Right renal cortex interstitium (tissue), 3 donors: ENCODE data around the gene TMED1. TPM values are rescaled to one million over a fixed set of nuclear protein-coding genes. Genes with fewer than 3 reads are reported as not detected.

Experiments used
- DNase-seq, 3 donors: peaks; one replicate each; pipeline ENCODE4 v3.0.0-alpha.2; 2013; ENCODE audit warnings: low read depth in 3 of 3, low spot score in 2 of 3
- polyA plus RNA-seq, 3 donors: library from polyadenylated mRNA; unstranded; fragments of 120-200 nt; gene quantifications; one replicate each; pipeline ENCODE4 v1.2.1, GENCODE V29; 2013; ENCODE audit not compliant: insufficient read length in 3 of 3

TMED1 gene
- polyA plus RNA-seq, 3 donors, result 55.6 to 60.8 (median 56.9) TPM

GRCh38 chr19:10835089-10835753 lies 791 bp downstream of the TMED1 start:
- DNase-seq, result no peak

- DNase-seq, result no peak
Observed at GRCh38 chr19:10832939-10833296, 3.1 kb downstream of the TMED1 start.

- no peak for DNase-seq
Observed at GRCh38 chr19:10831987-10832938, 3.7 kb downstream of the TMED1 start.

- DNase-seq, result no peak
Observed at GRCh38 chr19:10830931-10831779, 4.9 kb downstream of the TMED1 start.

- no peak for DNase-seq
Observed at GRCh38 chr19:10830370-10830769, 5.6 kb downstream of the TMED1 start.

GRCh38 chr19:10829967-10830366 lies 6.0 kb downstream of the TMED1 start:
- DNase-seq, result no peak

- DNase-seq, result no peak
Observed at GRCh38 chr19:10828981-10829821, 6.8 kb downstream of the TMED1 start.

GRCh38 chr19:10826846-10827245 lies 9.2 kb downstream of the TMED1 start:
- no peak for DNase-seq

- DNase-seq, result no peak
Observed at GRCh38 chr19:10826231-10826630, 9.8 kb downstream of the TMED1 start.

- DNase-seq, result no peak
Observed at GRCh38 chr19:10823690-10824089, 12.3 kb downstream of the TMED1 start.

- DNase-seq, result no peak
Observed at GRCh38 chr19:10820173-10820572, 15.8 kb downstream of the TMED1 start.

- DNase-seq, result no peak
Observed at GRCh38 chr19:10819124-10820060, 16.6 kb downstream of the TMED1 start.

- DNase-seq, result no peak
Observed at GRCh38 chr19:10818301-10819123, 17.5 kb downstream of the TMED1 start.

GRCh38 chr19:10817291-10818038 lies 18.5 kb downstream of the TMED1 start:
- DNase-seq, result no peak

- DNase-seq, result no peak
Observed at GRCh38 chr19:10816691-10817090, 19.3 kb downstream of the TMED1 start.

GRCh38 chr19:10815969-10816644 lies 19.9 kb downstream of the TMED1 start:
- no peak for DNase-seq

- DNase-seq, result no peak
Observed at GRCh38 chr19:10815007-10815536, 20.9 kb downstream of the TMED1 start.
